ENCODE data around the gene QARS1.

DNA sequence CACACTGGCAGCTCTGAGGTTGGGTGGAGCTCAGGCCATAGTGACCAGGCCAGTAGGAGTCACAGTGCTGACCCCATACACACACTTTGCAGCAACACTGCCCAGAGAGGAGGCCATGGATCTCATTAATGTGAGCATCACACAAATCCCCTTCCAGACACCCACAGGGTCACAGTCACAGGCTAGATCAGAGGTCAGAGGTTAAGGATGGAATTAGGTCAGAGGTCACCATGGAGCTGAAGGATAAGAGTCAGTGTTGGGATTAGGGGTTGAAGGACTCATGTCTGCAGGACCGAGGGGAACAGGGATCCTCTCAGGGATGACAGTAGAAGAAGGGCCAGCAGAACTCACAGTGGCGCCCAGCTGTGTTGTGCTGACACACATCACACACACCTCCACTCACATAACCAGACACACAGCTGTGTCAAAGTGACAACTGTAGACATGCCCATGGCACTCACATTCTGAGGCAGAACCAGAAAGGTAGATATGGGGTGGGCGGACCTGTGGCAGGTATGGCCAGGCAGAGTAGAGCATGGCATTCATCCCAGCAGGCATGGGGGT, 48.9 kb upstream of the QARS1 start:
- TF ChIP-seq, protein P1, sequence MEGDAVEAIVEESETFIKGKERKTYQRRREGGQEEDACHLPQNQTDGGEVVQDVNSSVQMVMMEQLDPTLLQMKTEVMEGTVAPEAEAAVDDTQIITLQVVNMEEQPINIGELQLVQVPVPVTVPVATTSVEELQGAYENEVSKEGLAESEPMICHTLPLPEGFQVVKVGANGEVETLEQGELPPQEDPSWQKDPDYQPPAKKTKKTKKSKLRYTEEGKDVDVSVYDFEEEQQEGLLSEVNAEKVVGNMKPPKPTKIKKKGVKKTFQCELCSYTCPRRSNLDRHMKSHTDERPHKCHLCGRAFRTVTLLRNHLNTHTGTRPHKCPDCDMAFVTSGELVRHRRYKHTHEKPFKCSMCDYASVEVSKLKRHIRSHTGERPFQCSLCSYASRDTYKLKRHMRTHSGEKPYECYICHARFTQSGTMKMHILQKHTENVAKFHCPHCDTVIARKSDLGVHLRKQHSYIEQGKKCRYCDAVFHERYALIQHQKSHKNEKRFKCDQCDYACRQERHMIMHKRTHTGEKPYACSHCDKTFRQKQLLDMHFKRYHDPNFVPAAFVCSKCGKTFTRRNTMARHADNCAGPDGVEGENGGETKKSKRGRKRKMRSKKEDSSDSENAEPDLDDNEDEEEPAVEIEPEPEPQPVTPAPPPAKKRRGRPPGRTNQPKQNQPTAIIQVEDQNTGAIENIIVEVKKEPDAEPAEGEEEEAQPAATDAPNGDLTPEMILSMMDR (IDR thresholded peaks at IDR 0.05): no peak
- TF ChIP-seq EP300 (IDR thresholded peaks at IDR 0.05; ENCODE audit: low read depth): no peak

All from transverse colon (tissue), 3 donors.